HFFc6 (cell line): ENCODE results near the gene DENND1B. TPM values are rescaled to one million over a fixed set of nuclear protein-coding genes. Genes with fewer than 3 reads are reported as not detected.
A peak's percentile ranks its signal among the peaks of the same experiment; 100 is the strongest.

Source experiments
- DNase-seq: peaks from one replicate; pipeline ENCODE4 v3.0.0-alpha.2; 2018
- H3K27ac Mint-ChIP-seq: 2 replicates; pipeline ENCODE4 v1.8.0; 2020; ENCODE audit warnings: mild to moderate bottlenecking, mixed read lengths
- H3K27me3 Mint-ChIP-seq: 2 replicates; pipeline ENCODE4 v1.8.0; 2021; ENCODE audit warnings: mild to moderate bottlenecking, moderate library complexity, mixed read lengths; ENCODE audit not compliant: insufficient read depth
- H3K36me3 Mint-ChIP-seq: 2 replicates; pipeline ENCODE4 v1.8.0; 2021; ENCODE audit warnings: low read depth, mixed read lengths
- H3K4me1 Mint-ChIP-seq: 2 replicates; pipeline ENCODE4 v1.8.0; 2020; ENCODE audit warnings: low read depth, mixed read lengths
- H3K4me3 Mint-ChIP-seq: 2 replicates; pipeline ENCODE4 v1.8.0; 2020; ENCODE audit warnings: mild to moderate bottlenecking, moderate library complexity, mixed read lengths
- H3K9me3 Mint-ChIP-seq: 2 replicates; pipeline ENCODE4 v1.8.0; 2020; ENCODE audit warnings: mild to moderate bottlenecking, mixed read lengths
- CTCF ChIP-seq: fragments of 200-600 bp; sonication (generic); IDR thresholded peaks from 2 replicates; pipeline ENCODE4 v1.5.0; 2021; ENCODE audit warnings: antibody characterized with exemption, mild to moderate bottlenecking
- total RNA-seq, 6 experiments: library from RNA; stranded (reverse); fragmentation: NEBNext Ultra II Directional; extraction: Animal tissue kit (Norgen Biotek cat#: 25700); gene quantifications; 2 replicates in 1 of 6; 3 replicates in 5 of 6; pipeline ENCODE4 v1.2.3, GENCODE V29; 2021

Gene DENND1B
- total RNA-seq, 6 experiments from 2014 or later, result 6.4 to 9.0 (median 7.7) TPM

GRCh38 chr1:197553281-197553680 is 222.0 kb downstream of the DENND1B start:
- no peak overlapping the region for H3K27ac Mint-ChIP-seq
- TF ChIP-seq CTCF, result no peak

GRCh38 chr1:197546989-197547388 is 228.3 kb downstream of the DENND1B start:
- Mint-ChIP-seq H3K9me3 (no peaks in the 10 kb centered on the region), H3K4me3 (no peak overlapping the region), H3K4me1 (no peaks in the 10 kb centered on the region), H3K27ac (no peak overlapping the region), H3K27me3 (peaks cover 2% of the 10 kb centered on the region; the same call in 1 of the 2 replicates), H3K36me3 (no peaks in the 10 kb centered on the region; the same call in 1 of the 2 replicates)
- no peak for DNase-seq
- no peak for TF ChIP-seq CTCF

More at GRCh38 chr1:197553281-197553680, 222.0 kb downstream of the DENND1B start:
- no peaks in the 10 kb centered on the region for H3K9me3 Mint-ChIP-seq
- no peak for DNase-seq
- H3K4me1 Mint-ChIP-seq, result peaks cover 27% of the 10 kb centered on the region
- no peaks in the 10 kb centered on the region for H3K36me3 Mint-ChIP-seq
- H3K27me3 Mint-ChIP-seq, result no peaks in the 10 kb centered on the region
- H3K4me3 Mint-ChIP-seq, result no peak overlapping the region

- H3K4me1 Mint-ChIP-seq, result peaks cover 17% of the 10 kb centered on the region
- no peak for TF ChIP-seq CTCF
- no peak overlapping the region for H3K27ac Mint-ChIP-seq
- no peak overlapping the region for H3K4me3 Mint-ChIP-seq
- DNase-seq, result no peak
- no peaks in the 10 kb centered on the region for H3K9me3 Mint-ChIP-seq
- H3K36me3 Mint-ChIP-seq, result no peaks in the 10 kb centered on the region; the same call in 1 of the 2 replicates
- H3K27me3 Mint-ChIP-seq, result peaks cover 2% of the 10 kb centered on the region; the same call in 1 of the 2 replicates
These were observed 230.7 kb downstream of the DENND1B start for GRCh38 chr1:197544553-197544952.

- no peak for DNase-seq
- peaks cover 2% of the 10 kb centered on the region; the same call in 1 of the 2 replicates for H3K27me3 Mint-ChIP-seq
- no peak for TF ChIP-seq CTCF
- H3K9me3 Mint-ChIP-seq, result no peaks in the 10 kb centered on the region
- no peak overlapping the region for H3K4me3 Mint-ChIP-seq
- H3K36me3 Mint-ChIP-seq, result no peaks in the 10 kb centered on the region; the same call in 1 of the 2 replicates
- H3K27ac Mint-ChIP-seq, result no peak overlapping the region
- H3K4me1 Mint-ChIP-seq, result peaks cover 17% of the 10 kb centered on the region
These were observed 231.2 kb downstream of the DENND1B start for GRCh38 chr1:197544130-197544529.

GRCh38 chr1:197541411-197541810 is 233.9 kb downstream of the DENND1B start:
- no peak for DNase-seq
- Mint-ChIP-seq H3K4me3 (no peak overlapping the region), H3K4me1 (peaks cover 17% of the 10 kb centered on the region), H3K27ac (peak overlapping the region; percentile 21; the same call in 1 of the 2 replicates), H3K36me3 (no peaks in the 10 kb centered on the region; the same call in 1 of the 2 replicates), H3K27me3 (peaks cover 2% of the 10 kb centered on the region; the same call in 1 of the 2 replicates), H3K9me3 (no peaks in the 10 kb centered on the region)
- no peak for TF ChIP-seq CTCF
